ENCODE measurements around the gene HOXC13.

The HOXC13 gene

DNA sequence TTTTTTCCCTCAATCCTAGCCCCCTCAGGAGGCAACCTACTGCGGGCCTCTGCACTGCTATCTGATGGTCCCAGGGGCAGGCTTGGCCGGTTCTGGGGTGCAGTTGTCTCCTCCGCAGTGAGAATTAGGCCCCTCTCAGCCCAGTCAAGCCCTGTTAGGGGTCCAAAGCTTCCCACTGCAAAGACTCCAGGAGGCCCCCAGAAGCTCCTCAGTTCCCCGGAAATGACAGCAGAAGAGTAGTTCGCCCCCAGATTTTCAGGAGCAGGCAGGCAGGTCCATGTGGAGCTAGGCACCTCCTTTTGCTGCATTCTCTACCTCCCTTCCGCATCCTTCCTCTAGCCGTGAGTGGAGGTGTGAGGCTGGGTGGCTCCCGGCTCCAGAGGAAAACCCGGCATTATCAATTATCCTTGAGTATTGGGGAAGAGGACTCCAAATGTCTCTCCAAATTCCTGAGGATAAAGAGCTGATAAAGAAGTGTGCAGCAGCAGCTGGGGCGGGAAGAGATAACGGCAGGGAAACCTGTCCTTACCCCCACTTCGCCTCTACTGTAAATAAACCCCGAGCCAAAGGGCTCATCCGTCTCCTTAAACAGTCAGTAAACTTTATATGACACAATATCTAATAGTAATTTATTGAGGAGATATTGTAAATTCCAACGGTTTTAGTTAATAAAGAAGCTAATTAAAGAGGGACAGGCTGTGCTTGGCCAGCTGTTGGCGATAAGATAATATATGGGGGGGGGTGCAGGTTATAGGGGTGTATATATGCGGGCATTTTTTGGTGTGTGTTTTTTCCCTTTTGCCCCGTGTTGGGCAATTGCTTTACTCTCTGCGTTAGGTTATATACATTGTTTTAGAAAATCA, 15.4 kb downstream of the HOXC13 start:
- in situ Hi-C loops (cut with HindIII; ENCODE audit: low sequenced_read_pairs): no loop called here

DNA sequence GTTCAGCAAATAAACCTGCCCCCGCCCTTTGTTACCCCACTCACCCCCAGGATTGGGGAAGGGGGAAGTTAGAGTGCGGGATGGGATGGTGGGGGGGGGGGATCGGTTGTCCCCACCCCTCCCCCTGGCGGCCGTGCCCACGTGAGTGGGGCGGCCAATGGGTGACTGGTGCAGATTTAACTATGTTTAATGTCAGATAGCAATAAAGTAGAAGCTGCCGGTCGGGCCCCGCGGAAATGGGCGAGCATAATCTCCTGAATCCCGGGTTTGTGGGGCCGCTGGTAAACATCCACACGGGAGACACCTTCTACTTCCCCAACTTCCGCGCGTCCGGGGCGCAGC, 16.0 kb downstream of the HOXC13 start, which contains the start of gene HOXC12:
Gene HOXC12 (plus strand): TSS at position 210 of the 342 bp plus-strand sequence. CDS start 27 bp downstream, at position 237.
- in situ Hi-C loops (cut with HindIII; ENCODE audit: low sequenced_read_pairs): no loop called here

- in situ Hi-C loops (cut with HindIII; ENCODE audit: low sequenced_read_pairs): no loop called here
Measured at GRCh38 chr12:53955036-53955775, 16.6 kb downstream of the HOXC13 start.

- in situ Hi-C loops (cut with HindIII; ENCODE audit: low sequenced_read_pairs): no loop called here
Measured at GRCh38 chr12:53955776-53956250, 17.2 kb downstream of the HOXC13 start.

- in situ Hi-C loops (cut with HindIII; ENCODE audit: low sequenced_read_pairs): no loop called here
Measured at GRCh38 chr12:53956251-53956887, 17.7 kb downstream of the HOXC13 start.

DNA sequence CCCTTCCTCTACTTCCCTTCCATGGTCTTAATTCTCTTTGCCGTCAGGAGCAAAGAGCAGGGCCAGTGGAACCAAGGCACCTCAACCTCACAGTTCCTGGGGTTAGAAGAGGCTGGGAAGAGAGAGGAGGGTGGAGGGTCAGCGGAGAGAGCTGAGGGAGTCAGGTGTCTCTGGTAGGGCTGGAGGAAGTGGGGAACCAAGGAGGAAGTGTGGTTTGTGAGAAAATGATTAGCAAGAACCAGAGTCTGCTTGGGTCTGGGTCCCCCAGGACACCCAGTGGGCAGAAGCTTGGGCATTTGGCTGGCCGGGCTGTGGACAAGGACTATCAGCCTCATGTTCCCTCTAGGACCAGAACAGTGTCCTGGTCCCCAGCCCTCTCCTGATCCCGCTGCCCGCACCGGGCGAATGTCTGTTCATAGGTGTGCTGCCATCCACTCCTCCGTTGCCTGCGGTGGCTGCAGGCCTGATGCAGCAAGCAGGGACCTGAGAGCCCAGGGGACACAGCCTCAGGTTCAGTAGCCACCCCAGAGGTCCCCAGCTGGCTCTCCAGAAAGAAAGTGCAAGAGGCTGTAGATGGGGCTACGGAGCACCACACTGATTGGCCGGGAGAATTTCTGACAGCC, 18.4 kb downstream of the HOXC13 start:
- in situ Hi-C loops (cut with HindIII; ENCODE audit: low sequenced_read_pairs): no loop called here

GRCh38 chr12:53958128-53958527, 19.5 kb downstream of the HOXC13 start:
- in situ Hi-C loops (cut with HindIII; ENCODE audit: low sequenced_read_pairs): no loop called here

DNA sequence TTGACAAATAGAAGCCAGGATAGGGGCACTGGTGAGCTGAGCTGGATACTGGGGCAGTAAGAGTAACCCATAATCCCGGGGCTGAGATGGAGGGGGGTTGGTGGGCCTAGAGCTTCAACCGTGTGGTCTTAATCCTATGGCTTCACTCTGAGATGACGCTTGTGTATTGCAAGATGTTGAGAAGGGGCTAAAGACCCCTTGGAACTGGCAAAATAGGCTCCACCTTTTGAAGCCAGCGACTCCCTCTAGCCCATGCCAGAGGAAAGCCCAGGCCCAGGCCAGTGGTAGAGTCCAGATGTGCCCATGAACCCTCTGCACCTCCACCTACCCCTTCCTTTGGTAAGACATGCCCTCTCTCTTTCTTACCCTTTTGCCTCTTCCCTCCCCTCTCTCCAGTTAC, 20.7 kb downstream of the HOXC13 start:
- in situ Hi-C loops (cut with HindIII; ENCODE audit: low sequenced_read_pairs): no loop called here

DNA sequence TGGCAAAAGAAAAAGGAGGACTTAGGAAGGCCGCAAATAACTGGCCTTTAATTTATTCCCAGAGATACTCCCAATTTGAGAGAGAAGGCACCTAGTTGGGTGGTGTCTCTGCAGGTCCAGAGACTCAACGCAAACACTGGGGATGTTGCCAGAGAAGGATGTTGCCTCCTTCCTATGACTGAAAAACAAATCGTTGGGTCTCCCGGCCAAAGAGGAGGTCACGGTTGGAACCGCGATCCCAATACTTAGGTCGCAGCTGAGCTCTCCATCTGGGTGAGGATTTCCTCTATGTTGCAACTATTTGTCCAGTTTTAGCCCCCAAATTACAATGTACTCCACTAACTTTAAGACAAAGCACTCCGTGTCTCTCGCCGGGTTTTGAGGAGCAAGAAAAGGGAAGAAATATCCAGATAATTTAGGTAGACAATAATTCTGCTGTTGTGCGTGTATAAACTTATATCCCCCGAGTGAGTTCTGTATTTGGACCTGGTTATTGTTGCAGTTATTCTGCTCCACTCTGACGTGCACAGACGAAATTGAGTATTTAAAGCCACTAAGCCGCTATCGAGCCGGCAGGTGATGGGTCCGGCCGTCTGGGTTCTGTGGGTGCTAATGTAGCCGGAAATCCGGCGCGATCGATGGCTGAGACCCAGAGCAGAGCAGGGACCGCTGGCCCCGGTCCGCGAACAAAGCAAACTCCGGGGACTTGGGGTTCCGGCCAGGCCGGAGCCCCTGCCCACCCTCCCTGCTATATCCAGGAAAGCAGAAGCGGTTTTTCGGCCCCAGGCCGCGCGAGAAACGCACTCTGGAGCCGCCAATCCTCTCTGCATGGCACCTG, 21.8 kb downstream of the HOXC13 start:
- in situ Hi-C loops (cut with HindIII; ENCODE audit: low sequenced_read_pairs): no loop called here

GRCh38 chr12:53961025-53961761, 22.6 kb downstream of the HOXC13 start:
- in situ Hi-C loops (cut with HindIII; ENCODE audit: low sequenced_read_pairs): no loop called here

DNA sequence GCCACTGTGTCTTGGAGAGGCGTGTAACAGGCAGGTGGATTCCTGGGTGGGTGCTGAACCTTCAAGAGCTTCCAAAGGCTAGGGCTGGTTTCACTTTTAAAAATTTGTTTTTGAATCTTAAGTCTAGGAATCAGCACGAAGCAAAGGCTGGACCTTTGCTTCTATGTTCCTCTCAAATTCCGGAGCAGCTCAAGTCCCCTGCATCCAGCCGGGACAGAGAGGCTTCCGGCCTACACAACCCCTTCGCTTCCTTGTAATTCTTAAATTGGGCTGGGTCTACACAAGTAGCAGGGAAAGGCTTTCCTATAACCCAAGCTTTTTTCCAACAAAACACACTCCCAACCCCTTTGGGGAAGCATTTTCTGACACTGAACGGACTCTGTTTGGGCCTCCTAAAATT, 24.4 kb downstream of the HOXC13 start:
- in situ Hi-C loops (cut with HindIII; ENCODE audit: low sequenced_read_pairs): no loop called here

DNA sequence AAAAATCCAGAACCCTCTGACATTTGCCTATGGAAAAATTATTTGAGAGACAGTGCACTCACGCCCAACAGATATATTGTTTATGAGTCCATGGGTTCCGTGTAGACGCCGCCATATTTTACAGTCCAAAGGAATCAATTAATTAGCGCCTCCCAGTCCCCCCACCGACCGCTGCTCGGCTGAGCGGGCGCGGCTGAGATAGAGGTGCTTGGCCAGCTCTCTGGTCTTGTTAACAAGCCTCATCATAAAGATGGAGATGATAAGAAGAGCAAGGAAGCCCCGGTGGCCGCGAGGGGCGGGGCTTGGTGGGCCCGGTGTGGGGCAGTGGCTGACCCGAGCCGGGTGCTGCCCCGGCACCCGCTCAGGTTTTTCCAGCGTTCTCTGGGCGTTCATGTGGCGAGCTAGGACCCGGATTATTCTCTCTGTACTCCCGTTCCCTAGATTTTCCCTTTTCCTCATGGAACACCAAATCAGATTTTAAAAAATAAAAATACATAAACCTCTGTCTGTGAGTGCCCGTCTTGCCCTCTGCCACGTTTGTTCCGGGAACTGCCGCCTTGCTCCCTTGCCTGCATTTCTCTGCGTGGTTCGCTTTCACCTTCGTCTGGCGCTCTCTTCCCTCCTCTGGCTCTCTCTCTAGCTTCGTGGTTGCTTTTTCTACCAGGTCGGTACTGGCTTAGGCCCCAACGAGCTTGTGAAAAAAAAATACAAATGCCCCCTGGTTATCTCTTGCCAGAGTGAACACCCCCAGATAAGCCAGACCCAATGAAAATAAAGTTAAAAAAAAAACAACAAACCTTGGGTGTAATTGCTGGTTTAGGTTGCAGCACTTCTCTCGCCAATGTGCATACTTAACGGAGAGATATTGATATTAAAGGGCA, 25.0 kb downstream of the HOXC13 start:
- in situ Hi-C loops (cut with HindIII; ENCODE audit: low sequenced_read_pairs): no loop called here

DNA sequence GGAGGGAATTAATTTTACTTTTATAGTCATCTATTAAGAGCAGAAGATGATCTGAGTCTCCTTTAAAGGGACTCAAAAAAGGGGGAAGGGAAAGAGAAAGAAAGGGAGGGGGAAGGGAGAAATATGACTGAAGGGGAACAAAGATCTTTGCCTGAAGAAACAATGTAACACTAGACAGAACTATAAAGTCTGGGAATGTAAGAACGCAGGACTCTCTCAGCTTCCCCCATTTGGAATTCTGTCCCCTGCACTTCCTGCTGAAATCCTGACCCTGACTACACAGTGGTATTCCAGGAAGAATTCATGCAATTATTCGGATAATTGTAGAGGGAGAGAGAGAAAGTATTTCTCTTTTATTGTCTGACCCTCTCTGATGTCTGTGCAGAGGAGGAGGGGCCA, 25.7 kb downstream of the HOXC13 start:
- in situ Hi-C loops (cut with HindIII; ENCODE audit: low sequenced_read_pairs): no loop called here

DNA sequence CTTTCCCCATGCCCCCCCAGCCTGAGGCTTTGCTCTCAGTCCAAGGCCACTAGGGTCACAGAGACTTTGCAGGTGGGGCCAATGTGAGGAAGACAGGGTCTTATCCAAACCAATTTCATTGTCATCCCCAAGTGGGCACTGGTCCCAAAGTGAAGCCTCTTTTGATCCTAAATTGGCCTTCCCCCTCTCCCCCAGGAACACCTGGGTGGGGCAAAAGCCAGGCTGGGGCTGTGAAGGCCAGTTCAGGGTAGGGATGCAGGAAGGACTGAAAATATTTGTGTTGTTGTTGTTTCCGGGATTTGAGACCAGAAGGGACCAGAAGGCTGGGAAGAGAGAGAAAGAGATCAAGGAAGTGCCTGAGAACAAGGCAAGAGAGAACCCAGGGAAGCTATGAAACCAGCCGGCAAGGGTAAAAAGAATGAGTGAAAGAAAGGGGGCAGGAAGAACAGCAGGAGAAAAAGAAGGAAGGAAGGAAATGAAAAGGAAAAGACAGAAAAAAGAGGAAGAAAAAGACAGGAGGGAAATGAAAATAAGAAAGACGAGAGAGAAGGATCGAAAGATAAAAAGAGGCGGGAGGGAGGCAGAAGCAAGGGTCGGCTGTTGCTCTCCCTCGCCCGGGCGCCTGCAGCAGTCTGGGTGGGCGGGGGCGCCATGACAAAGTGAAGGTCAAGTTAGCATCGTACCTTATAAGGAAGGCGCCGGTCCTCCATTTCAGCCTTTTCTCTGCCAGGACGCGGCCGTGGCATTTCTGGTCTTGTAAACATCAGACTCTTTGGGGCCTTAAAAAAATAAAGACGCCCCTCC, 26.9 kb downstream of the HOXC13 start:
- in situ Hi-C loops (cut with HindIII; ENCODE audit: low sequenced_read_pairs): no loop called here

DNA sequence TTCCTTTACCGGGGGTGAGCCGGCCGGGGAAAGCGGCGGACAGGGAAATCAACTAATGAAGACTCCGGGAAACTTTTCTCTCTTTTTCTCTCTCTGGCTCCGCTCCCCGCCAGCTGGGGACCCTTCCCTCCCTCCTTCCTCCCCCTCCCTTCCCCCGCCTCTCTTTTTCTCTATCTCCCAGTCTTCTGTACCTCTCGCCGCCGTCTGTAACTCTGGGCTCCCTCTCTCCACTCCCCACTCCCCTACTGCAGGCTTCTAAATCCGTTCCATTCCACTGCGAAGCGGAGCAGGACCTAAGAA, 27.4 kb downstream of the HOXC13 start:
- in situ Hi-C loops (cut with HindIII; ENCODE audit: low sequenced_read_pairs): no loop called here

- in situ Hi-C loops (cut with HindIII; ENCODE audit: low sequenced_read_pairs): no loop called here
Measured at GRCh38 chr12:53966385-53967133, 27.9 kb downstream of the HOXC13 start.

DNA sequence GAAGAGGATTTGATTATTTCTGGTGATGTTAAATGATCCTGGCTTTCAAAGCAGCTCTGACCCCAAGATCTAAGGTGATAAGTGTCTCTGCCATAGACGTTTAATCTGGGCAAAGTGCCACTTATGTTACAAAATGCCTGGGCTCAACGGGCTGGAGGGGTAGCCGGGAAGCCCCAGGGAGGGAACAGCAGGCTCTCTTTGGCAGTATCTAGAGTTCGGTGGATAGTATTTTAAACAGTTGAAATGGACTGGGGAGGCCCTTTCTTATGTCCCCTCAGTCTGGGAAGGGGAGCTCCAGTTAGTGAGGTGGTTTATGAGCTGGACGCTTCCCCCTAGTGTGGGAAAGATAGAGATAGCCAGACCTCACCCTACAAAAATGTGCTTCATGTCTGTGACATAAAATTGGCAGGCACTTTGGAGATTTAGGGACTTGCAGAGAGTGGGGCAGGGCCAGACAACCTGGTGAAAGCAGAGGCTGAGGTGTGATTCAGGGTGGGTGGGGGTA, 28.8 kb downstream of the HOXC13 start:
- in situ Hi-C loops (cut with HindIII; ENCODE audit: low sequenced_read_pairs): no loop called here

Measured in endothelial cell of hepatic sinusoid (primary cell).